LNCAP (cell line): ENCODE results near the gene CORO2B.

Experiments used
- CTCF ChIP-seq: fragments of 450-650 bp; IDR thresholded peaks from 2 replicates; pipeline ENCODE4 v1.5.1; 2017; ENCODE audit warnings: mild to moderate bottlenecking

CORO2B gene

GRCh38 chr15:68633231-68634121, 54.7 kb downstream of the CORO2B start:
- no peak for TF ChIP-seq CTCF

GRCh38 chr15:68634122-68634482, 55.3 kb downstream of the CORO2B start:
- no peak for TF ChIP-seq CTCF

GRCh38 chr15:68634531-68634930, 55.7 kb downstream of the CORO2B start:
- TF ChIP-seq CTCF = no peak

GRCh38 chr15:68635141-68635540, 56.3 kb downstream of the CORO2B start:
- no peak for TF ChIP-seq CTCF

GRCh38 chr15:68636256-68636655, 57.5 kb downstream of the CORO2B start:
- TF ChIP-seq CTCF = no peak

- TF ChIP-seq CTCF = no peak
These were observed 59.1 kb downstream of the CORO2B start for GRCh38 chr15:68637767-68638404.

- no peak for TF ChIP-seq CTCF
These were observed 60.2 kb downstream of the CORO2B start for GRCh38 chr15:68638953-68639515.
